ENCODE data around the gene DERL3. TPM values are rescaled to one million over a fixed set of nuclear protein-coding genes. Genes with fewer than 3 reads are reported as not detected.

DERL3 gene
- total RNA-seq, 2 experiments from 2014 or later: 14.6 to 18.1 TPM

- ATAC-seq (no peak), DNase-seq (no peak)
- peaks cover 65% of the 10 kb centered on the region for H3K36me3 Mint-ChIP-seq
- H3K27ac Mint-ChIP-seq: peak overlapping the region; percentile 92
- no peaks in the 10 kb centered on the region for H3K9me3 Mint-ChIP-seq (ENCODE audit: low read depth)
- H3K27me3 Mint-ChIP-seq: no peaks in the 10 kb centered on the region
- no peak overlapping the region for H3K4me3 Mint-ChIP-seq
- H3K4me1 Mint-ChIP-seq: peaks cover 69% of the 10 kb centered on the region
- CTCF ChIA-PET: interaction anchor here (1.3 to 3.2 kb wide), 3 partner anchors 11 to 51 kb away, joined by 3 to 19 read pairs (median 4); no protein-coding TSS in a partner anchor
Observed at GRCh38 chr22:23822101-23822671, 16.6 kb downstream of the DERL3 start.

DNA sequence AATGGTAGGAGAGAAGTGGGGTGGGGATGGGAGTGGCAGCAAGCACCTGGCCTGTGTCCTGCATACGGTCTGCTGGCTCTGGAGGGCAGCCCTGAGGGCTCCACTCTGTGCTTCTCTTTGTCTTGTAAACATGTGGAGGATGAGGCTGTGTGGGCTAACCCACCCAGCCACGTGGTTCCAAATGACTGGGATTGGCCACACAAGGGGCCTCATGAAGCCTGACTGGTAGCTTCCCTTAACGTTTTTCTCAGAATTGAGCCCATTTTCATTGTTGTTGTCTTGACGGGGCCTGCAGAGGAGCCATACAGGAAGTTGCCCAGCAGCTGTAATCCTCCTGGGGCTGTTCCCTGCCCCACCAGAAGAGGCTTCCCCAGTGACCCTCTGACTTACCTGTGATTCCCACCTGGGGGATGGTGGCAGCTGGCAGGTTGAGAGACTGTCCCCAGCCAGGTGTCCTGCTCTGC is 18.0 kb downstream of the DERL3 start:
- Mint-ChIP-seq H3K4me3 (peak overlapping the region; percentile 52), H3K27me3 (no peaks in the 10 kb centered on the region), H3K4me1 (peaks cover 59% of the 10 kb centered on the region), H3K9me3 (ENCODE audit: low read depth) (no peaks in the 10 kb centered on the region), H3K27ac (peak overlapping the region; percentile 92), H3K36me3 (peaks cover 69% of the 10 kb centered on the region)
- CTCF ChIA-PET: interaction anchor here (0.8 to 3.2 kb wide), 10 partner anchors 11 to 91 kb away, joined by 3 to 19 read pairs (median 4); partner anchors contain the start of genes CHCHD10, MIF and SLC2A11
- peak; percentile 95 for ATAC-seq
- peak; percentile 90 for DNase-seq

- peaks cover 46% of the 10 kb centered on the region for H3K4me1 Mint-ChIP-seq
- peaks cover 60% of the 10 kb centered on the region for H3K36me3 Mint-ChIP-seq
Observed at GRCh38 chr22:23818541-23818940, 20.3 kb downstream of the DERL3 start.

GRCh38 chr22:23817146-23817545 is 21.7 kb downstream of the DERL3 start:
- H3K4me1 Mint-ChIP-seq: peaks cover 38% of the 10 kb centered on the region
- peaks cover 54% of the 10 kb centered on the region for H3K36me3 Mint-ChIP-seq
- CTCF ChIA-PET: no interaction called here
- no peaks in the 10 kb centered on the region for H3K9me3 Mint-ChIP-seq (ENCODE audit: low read depth)
- no peak for ATAC-seq
- no peaks in the 10 kb centered on the region for H3K27me3 Mint-ChIP-seq
- no peak overlapping the region for H3K4me3 Mint-ChIP-seq
- peak overlapping the region; percentile 21 for H3K27ac Mint-ChIP-seq
- no peak for DNase-seq

More at GRCh38 chr22:23818541-23818940, 20.3 kb downstream of the DERL3 start:
- no peaks in the 10 kb centered on the region for H3K9me3 Mint-ChIP-seq (ENCODE audit: low read depth)
- DNase-seq: no peak
- CTCF ChIA-PET: no interaction called here
- no peaks in the 10 kb centered on the region for H3K27me3 Mint-ChIP-seq
- no peak for ATAC-seq
- peak overlapping the region; percentile 92 for H3K27ac Mint-ChIP-seq
- H3K4me3 Mint-ChIP-seq: no peak overlapping the region

DNA sequence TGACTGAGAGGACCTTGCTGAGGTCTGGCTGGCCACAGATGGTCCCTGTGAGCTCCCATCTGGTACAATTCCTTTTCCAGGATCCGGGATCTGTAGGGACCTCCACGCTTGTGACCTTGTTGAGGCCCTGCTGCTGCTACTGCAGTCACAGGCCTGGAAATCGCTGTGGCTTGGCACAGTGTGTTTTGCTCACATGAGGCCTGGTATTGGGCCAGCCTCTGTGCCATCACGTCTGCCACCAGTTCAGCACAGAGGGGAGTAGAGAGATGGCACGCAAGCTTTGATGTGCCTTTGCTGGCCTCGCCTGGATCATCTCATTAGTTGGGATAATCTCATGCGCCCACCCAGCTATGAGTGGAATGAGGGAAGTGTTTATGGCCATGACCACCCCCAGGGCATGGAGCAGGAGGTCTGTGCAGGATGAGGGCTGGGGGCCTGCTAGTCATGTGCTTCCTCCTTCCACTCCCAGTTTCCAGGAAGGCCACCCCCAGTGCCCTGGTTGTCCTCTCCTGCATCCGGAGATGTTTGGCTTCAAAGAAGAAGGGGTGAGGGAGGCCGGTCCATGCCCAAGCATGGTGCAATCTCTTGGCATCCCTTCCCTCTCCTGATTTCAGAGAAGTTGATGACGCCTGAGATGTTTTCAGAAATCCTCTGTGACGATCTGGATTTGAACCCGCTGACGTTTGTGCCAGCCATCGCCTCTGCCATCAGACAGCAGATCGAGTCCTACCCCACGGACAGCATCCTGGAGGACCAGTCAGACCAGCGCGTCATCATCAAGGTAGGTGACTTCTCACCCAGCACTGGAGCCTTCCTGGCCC is 22.4 kb downstream of the DERL3 start:
- H3K27me3 Mint-ChIP-seq: no peaks in the 10 kb centered on the region
- no peak for ATAC-seq
- no peak for DNase-seq
- no peaks in the 10 kb centered on the region for H3K9me3 Mint-ChIP-seq (ENCODE audit: low read depth)
- no peak overlapping the region for H3K27ac Mint-ChIP-seq
- H3K4me1 Mint-ChIP-seq: peaks cover 33% of the 10 kb centered on the region
- H3K4me3 Mint-ChIP-seq: no peak overlapping the region
- CTCF ChIA-PET: no interaction called here
- peaks cover 50% of the 10 kb centered on the region for H3K36me3 Mint-ChIP-seq

- CTCF ChIA-PET: no interaction called here
- no peak overlapping the region for H3K4me3 Mint-ChIP-seq
- peaks cover 26% of the 10 kb centered on the region for H3K4me1 Mint-ChIP-seq
- peaks cover 48% of the 10 kb centered on the region for H3K36me3 Mint-ChIP-seq
- peak overlapping the region; percentile 8 for H3K27ac Mint-ChIP-seq
- DNase-seq: no peak
- no peaks in the 10 kb centered on the region for H3K27me3 Mint-ChIP-seq
- H3K9me3 Mint-ChIP-seq (ENCODE audit: low read depth): no peaks in the 10 kb centered on the region
- no peak for ATAC-seq
Observed at GRCh38 chr22:23815541-23816155, 23.2 kb downstream of the DERL3 start.

- Mint-ChIP-seq H3K4me1 (peaks cover 2% of the 10 kb centered on the region), H3K27me3 (no peaks in the 10 kb centered on the region), H3K4me3 (no peak overlapping the region), H3K9me3 (ENCODE audit: low read depth) (no peaks in the 10 kb centered on the region), H3K27ac (no peak overlapping the region), H3K36me3 (peaks cover 30% of the 10 kb centered on the region)
- CTCF ChIA-PET: interaction anchor here (1.2 to 2.3 kb wide), 4 partner anchors 23 to 45 kb away, joined by 4 to 6 read pairs (median 6); partner anchors contain the start of gene SLC2A11
- DNase-seq: no peak
- ATAC-seq: no peak
Observed at GRCh38 chr22:23812378-23812777, 26.4 kb downstream of the DERL3 start.

DNA sequence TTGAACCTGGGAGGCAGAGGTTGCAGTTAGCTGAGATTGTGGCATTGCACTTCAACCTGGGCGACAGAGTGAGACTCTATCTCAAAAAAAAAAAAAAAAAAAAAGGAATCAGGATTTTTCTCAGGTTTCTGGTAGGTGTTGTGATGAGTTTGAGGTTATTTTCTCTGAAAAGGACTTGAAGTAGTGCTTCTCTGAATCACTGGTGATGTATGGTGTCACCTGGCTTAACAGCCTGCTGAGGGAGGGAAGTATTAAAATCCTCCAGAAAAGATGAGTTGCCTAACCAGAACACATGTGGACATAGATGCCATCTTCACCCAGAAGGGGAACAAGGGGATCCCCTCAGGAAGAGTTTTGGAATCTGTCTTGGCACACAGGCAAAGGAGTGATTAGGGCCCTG is 32.0 kb downstream of the DERL3 start:
- Mint-ChIP-seq H3K36me3 (peaks cover 37% of the 10 kb centered on the region), H3K9me3 (ENCODE audit: low read depth) (no peaks in the 10 kb centered on the region), H3K4me1 (no peaks in the 10 kb centered on the region), H3K27me3 (no peaks in the 10 kb centered on the region), H3K27ac (peak overlapping the region; percentile 52), H3K4me3 (no peak overlapping the region)
- DNase-seq (no peak), ATAC-seq (no peak)
- CTCF ChIA-PET: no interaction called here

- no peaks in the 10 kb centered on the region for H3K4me1 Mint-ChIP-seq
- H3K4me3 Mint-ChIP-seq: no peak overlapping the region
- no peak for ATAC-seq
- H3K27ac Mint-ChIP-seq: no peak overlapping the region
- CTCF ChIA-PET: no interaction called here
- H3K27me3 Mint-ChIP-seq: no peaks in the 10 kb centered on the region
- H3K36me3 Mint-ChIP-seq: peaks cover 42% of the 10 kb centered on the region
- H3K9me3 Mint-ChIP-seq (ENCODE audit: low read depth): no peaks in the 10 kb centered on the region
- no peak for DNase-seq
Observed at GRCh38 chr22:23804781-23805291, 34.0 kb downstream of the DERL3 start.

DNA sequence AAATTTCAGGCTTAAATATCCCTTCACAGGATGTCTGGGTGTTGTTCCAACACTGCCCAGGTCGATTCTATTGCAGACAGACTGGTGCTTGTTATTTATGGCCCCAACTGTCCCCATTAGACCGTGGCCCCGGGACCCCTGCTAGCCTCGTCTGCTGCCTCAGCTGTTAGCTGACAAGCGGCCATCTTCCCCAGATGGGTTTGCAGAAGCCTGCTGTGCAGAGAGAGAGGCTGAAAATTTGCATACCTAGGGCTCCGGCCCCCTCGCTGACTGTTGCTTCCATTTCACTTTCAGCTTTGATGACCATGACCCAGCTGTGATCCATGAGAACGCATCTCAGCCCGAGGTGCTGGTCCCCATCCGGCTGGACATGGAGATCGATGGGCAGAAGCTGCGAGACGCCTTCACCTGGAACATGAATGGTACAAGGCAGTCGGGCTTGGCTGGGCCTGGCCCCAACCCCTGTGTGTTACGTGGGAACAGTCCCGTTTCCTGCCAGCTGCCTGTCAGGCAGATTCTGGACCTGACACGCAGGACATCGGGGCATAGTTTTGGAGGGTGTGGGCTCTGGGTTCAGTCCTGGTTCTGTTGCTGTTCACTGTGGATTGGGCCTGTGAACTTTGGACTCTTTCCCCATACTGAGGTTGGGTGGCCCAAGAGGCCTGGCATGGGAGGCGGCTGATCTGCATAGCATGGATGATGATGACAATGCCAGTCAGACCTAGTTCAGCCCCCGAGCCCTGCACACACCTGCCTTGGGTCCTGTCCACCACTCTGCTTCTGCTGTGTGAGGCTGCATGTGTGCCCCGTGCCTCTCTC is 35.6 kb downstream of the DERL3 start:
- H3K4me3 Mint-ChIP-seq: no peak overlapping the region
- peaks cover 45% of the 10 kb centered on the region for H3K36me3 Mint-ChIP-seq
- H3K4me1 Mint-ChIP-seq: no peaks in the 10 kb centered on the region
- H3K27me3 Mint-ChIP-seq: no peaks in the 10 kb centered on the region
- H3K27ac Mint-ChIP-seq: no peak overlapping the region
- ATAC-seq: no peak
- H3K9me3 Mint-ChIP-seq (ENCODE audit: low read depth): no peaks in the 10 kb centered on the region
- DNase-seq: no peak
- CTCF ChIA-PET: no interaction called here

DNA sequence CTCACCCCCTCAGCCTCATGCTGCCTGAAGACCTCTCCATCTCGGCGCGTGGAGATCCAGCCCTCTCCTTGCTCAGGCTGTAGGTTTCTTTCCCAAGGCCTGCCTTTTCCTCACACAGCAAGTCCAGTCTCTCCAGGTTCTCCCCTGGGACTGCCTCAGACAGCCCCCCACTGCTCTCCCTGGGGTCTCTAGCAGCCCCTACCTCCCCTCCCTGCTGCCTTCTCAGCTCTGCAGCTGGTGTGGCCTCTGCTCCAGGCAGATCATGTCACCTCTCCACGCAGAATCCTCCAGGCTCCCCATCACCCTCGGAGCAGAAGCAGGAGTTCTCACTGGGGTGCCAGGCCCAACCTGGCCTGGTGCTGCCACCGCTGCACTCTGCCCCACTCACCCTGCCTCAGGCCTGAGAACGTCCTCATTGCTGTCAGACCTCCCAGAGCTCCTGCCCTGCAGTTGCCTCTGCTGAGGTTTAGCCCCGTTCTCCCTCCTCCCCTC is 36.9 kb downstream of the DERL3 start:
- DNase-seq (no peak), ATAC-seq (no peak)
- no peak overlapping the region for H3K27ac Mint-ChIP-seq
- H3K27me3 Mint-ChIP-seq: no peaks in the 10 kb centered on the region
- no peaks in the 10 kb centered on the region for H3K4me1 Mint-ChIP-seq
- H3K4me3 Mint-ChIP-seq: no peak overlapping the region
- CTCF ChIA-PET: no interaction called here
- H3K9me3 Mint-ChIP-seq (ENCODE audit: low read depth): no peaks in the 10 kb centered on the region
- H3K36me3 Mint-ChIP-seq: peaks cover 44% of the 10 kb centered on the region

- H3K9me3 Mint-ChIP-seq (ENCODE audit: low read depth): no peaks in the 10 kb centered on the region
- H3K36me3 Mint-ChIP-seq: peaks cover 46% of the 10 kb centered on the region
- no peak overlapping the region for H3K4me3 Mint-ChIP-seq
- H3K4me1 Mint-ChIP-seq: no peaks in the 10 kb centered on the region
- CTCF ChIA-PET: no interaction called here
- no peaks in the 10 kb centered on the region for H3K27me3 Mint-ChIP-seq
- DNase-seq: no peak
- H3K27ac Mint-ChIP-seq: no peak overlapping the region
- no peak for ATAC-seq
Observed at GRCh38 chr22:23801238-23801821, 37.5 kb downstream of the DERL3 start.

Measured in activated CD8-positive, alpha-beta memory T cell treated with anti-CD3 and anti-CD28 coated beads, Interleukin-2, amount 10 ng/mL, durations not matched to agents 7 days and 5 days (primary cell).